Esophagus muscularis mucosa (tissue), 3 donors: ENCODE measurements around the gene RBM20.

ENCODE experiments used
- POLR2A ChIP-seq: fragments of 450-650 bp; IDR thresholded peaks from one replicate; pipeline ENCODE4 v1.6.1; 2017; ENCODE audit warnings: antibody characterized with exemption, moderate library complexity, mild to moderate bottlenecking, low read depth
- POLR2AphosphoS5 ChIP-seq, 2 donors: sonication (generic); formaldehyde crosslinking; IDR thresholded peaks; one replicate each; pipeline ENCODE4 v1.6.1; 2017; ENCODE audit warnings: antibody characterized with exemption in 2 of 2
- TF ChIP-seq, protein P1 (sequence below), 3 experiments: fragments of 200-600 bp in 2 of 3; fragments of 450-650 bp in 1 of 3; sonication (generic) in 2 of 3; IDR thresholded peaks; one replicate each; pipeline ENCODE4 v1.5.1; 2017 to 2019; ENCODE audit warnings: antibody characterized with exemption in 3 of 3, mild to moderate bottlenecking in 2 of 3, moderate library complexity in 1 of 3

DNA sequence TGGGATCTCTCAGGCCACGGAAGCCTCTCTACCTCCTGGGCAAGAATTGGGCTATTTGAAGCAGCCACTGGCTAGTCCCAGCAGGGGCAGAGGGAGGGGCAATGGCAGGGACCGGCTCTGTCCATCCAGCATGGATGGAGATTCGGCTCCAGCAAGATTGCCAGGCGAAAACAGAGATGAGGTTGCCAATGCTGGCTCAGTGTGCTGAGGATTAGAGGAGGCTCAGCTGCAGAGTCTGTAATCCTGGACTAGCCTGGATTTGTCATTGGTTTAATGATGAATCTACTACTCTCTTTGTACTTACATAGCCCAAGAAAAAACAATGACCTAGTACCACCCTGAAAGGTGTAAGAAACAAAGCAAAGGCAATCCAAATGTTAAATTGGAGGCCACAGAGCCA lies 115.4 kb downstream of the RBM20 start:
- TF ChIP-seq POLR2AphosphoS5 (IDR thresholded peaks at IDR 0.05) (no peak), POLR2A (no peak)
- TF ChIP-seq, protein P1, sequence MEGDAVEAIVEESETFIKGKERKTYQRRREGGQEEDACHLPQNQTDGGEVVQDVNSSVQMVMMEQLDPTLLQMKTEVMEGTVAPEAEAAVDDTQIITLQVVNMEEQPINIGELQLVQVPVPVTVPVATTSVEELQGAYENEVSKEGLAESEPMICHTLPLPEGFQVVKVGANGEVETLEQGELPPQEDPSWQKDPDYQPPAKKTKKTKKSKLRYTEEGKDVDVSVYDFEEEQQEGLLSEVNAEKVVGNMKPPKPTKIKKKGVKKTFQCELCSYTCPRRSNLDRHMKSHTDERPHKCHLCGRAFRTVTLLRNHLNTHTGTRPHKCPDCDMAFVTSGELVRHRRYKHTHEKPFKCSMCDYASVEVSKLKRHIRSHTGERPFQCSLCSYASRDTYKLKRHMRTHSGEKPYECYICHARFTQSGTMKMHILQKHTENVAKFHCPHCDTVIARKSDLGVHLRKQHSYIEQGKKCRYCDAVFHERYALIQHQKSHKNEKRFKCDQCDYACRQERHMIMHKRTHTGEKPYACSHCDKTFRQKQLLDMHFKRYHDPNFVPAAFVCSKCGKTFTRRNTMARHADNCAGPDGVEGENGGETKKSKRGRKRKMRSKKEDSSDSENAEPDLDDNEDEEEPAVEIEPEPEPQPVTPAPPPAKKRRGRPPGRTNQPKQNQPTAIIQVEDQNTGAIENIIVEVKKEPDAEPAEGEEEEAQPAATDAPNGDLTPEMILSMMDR (IDR thresholded peaks at IDR 0.05), result no peak
